Stimulated activated CD8-positive, alpha-beta memory T cell treated with anti-CD3 and anti-CD28 coated beads, Interleukin-15, amount 100 ng/mL, for 48 hours (primary cell): ENCODE data around the gene HSPA1L.
"Not testable (repeated sequence)": the region's sequence is repeated elsewhere in the genome, so short reads cannot be mapped to it uniquely, and the experiment has no call there.

Experiments
- DNase-seq, 2 donors: peaks; one replicate each; pipeline ENCODE4 v3.0.0-alpha.2; 2020; ENCODE audit warnings: low read depth in 2 of 2

The HSPA1L gene

DNA sequence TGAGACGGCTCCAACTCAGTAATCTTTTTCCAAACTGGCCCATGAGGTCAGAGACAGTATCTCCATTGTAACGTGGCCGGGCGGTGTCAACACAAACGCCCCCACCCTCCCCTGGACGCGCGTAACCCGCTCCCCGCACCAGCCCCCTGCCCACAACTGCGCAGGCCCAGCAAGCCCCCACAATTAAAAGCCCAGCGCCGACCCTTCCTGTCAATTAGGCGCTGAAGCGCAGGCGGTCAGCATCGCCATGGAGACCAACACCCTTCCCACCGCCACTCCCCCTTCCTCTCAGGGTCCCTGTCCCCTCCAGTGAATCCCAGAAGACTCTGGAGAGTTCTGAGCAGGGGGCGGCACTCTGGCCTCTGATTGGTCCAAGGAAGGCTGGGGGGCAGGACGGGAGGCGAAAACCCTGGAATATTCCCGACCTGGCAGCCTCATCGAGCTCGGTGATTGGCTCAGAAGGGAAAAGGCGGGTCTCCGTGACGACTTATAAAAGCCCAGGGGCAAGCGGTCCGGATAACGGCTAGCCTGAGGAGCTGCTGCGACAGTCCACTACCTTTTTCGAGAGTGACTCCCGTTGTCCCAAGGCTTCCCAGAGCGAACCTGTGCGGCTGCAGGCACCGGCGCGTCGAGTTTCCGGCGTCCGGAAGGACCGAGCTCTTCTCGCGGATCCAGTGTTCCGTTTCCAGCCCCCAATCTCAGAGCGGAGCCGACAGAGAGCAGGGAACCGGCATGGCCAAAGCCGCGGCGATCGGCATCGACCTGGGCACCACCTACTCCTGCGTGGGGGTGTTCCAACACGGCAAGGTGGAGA is at the start of gene HSPA1L, which contains the start of gene HSPA1A:
TSS of gene HSPA1L (minus strand) at position 259 of the 814 bp plus-strand sequence. CDS start 3,311 bp downstream, outside the sequence.
TSS of gene HSPA1A (plus strand) at position 519 of the 814 bp plus-strand sequence. CDS start at position 733, 214 bp downstream.
- peak; percentile 52 to 61 for DNase-seq

DNA sequence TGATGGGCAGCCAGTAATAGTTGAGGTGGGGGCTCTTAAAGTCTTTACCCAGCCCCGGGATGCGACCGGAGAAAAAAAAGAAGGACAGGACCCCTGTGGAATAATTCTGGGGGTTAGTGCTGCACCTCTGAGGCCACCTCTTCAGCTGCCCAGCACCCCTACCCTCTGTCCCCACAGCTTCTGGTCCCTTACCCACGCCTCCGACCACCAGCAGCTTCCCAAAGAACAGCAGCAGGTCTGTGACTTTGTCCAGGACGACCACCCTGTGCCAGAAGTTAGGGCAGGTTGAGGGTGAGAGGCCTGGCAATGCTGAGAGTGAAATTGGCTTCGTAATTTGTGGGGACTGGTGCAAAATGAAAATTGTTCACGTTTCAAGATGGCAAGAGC is 49.7 kb upstream of the HSPA1L start:
- no peak for DNase-seq

DNA sequence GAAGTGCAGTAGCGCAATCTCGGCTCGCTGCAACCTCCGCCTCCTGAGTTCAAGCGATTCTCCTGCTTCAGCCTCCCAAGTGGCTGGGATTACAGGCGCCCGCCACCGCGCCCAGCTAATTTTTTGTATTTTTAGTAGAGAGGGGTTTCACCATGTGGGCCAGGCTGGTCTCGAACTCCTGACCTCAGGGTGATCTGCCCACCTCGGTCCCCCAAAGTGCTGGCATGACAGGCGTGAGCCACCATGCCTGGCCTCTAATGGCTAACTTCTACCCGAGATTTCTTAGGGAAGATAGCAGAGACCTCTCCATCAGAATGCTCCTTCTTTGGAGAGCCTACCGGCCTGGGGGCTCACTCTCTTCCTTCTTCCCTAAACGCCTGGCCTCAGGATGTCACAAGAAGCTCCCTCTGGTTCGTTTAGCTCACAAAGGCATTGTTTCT is 49.1 kb upstream of the HSPA1L start:
- not testable (repeated sequence) for DNase-seq

DNA sequence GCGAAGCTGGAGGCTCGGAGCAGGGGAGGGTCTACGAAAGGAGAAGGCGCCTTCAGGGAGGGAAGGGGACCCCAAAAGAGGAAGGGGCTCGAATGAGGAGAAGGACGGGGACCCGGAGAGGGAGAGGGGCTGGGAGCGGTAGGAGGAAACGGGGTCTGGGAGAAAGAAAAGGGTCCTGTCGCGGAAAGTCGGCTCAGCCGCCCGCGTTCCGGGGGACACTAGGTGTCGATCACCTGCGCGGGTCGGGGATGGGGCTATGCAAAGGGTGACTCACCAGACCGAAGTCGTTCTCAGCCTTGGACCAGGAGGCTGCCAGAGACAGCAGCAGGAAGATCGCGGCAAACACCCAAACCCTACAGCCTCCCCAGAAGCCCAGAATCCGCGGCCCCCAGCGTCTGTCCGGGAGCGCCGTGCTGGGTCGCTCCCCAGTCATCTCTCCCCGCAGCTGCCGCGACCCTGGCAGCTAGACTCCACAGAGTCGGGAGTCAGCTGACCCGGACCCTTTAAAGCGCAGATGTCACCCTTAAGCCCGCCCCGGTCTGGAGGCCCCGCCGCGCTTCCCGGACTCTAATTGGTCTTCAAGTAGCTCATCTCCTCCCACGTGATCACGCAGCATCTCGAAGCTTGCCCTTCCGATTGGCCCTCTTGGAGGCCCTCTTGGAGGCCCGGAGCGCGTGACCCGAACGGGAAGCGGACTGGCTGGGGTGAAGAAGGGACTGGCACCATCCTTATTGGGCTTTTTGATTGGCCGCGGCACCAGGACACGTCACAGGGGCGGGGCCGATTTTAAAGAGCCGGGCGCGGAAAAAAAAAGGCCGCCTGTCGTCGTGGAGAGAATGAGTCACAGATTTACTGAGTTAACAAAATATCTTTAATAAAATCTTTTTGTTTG is 47.5 kb upstream of the HSPA1L start, which contains the start of gene NEU1:
TSS of gene NEU1 (minus strand) at position 478 of the 892 bp plus-strand sequence. CDS start at position 433, 45 bp downstream.
- peak; percentile 99 to 100 for DNase-seq

DNA sequence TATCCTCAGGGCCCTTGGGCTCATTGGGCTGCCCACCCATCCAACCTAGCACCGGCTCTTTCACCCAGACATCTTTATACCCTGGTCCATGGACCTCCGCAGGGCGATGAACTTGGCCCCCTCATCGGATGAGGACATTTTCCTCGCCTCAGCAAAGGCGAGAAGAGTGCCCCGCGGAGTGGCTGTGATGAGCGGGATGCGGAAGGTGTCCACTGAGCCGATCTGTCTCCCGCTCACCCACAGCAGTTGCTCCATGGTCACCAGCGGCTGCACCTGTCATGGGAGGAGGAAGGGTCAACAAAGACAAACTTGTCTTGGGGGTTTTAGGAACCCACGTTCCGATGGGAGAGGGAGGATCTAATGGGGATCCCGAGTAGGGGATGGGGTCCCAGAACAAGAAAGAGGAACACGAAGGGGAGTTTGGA is 46.8 kb upstream of the HSPA1L start:
- no peak for DNase-seq

DNA sequence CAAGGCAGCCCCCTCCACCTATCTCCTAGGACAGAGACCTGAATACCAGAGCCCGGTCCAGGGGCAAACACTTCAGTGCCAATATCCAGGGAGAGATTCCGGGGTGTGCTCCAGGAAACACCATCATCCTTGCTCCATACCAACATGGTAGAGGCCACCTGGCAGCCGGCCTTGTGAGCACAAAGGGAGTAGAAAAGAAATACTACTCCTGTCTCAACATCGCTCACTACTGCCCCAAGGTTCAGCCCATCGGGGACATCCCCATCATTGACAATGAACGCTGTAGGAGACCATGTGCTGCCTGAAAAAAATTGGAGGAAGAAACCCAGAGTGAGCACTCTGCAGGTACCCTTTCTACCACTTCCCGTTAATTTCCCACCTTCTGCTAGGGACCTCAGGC is 46.1 kb upstream of the HSPA1L start:
- no peak for DNase-seq

DNA sequence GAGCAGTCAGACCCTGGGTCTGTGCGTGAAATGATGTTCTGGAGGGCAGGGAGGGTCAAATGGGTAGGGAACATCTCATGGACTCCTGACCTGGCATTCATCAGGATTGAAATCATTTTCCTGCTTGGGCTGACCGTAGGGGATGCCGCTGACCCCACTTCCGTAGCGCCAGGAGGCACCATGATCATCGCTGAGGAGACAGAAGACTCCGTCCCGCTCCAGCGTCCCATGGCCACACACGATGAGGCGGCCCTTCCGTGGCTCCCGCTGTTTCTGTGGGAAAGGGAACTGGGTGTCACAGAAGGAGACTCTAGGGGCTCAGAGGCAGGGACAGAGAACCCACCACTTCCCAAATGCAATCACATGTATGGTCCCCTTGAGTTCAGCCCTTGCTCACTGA is 45.3 kb upstream of the HSPA1L start:
- DNase-seq: no peak

DNA sequence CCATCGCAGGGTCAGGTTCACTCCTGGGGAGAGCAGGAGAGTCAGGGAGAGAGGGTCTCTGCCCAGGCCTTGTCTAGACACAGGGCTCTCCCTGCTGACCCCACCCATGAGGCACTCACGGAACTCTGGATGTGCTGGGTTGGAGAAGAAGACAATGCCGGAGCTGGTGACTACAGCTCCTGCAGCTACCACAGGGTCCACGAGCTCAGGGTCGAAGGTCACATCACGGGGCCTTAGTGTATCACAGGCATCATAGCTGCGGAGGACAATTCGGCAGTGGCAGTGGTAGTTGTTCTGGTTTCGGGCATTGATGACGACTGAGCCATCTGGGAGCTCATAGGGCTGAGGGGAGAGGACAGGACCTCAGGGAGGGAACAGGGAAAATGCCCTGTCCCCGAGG is 44.8 kb upstream of the HSPA1L start:
- DNase-seq: no peak

DNA sequence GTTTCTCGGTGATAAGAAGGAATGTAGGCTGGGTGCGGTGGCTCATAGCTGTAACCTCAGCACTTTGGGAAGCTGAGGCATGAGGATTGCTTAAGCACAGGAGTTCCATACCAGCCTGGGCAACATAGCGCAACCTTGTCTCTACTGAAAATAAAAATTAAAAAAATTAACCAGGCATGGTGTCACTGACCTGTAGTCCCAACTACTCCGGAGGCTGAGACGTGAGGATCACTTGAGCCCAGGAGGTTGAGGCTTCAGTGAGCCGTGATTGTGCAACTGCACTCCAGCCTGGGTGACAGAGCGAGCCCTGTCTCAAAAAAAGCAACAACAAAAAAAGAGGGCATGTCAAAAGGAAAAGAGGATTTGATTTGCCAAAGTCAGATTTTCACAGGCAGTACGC is 43.6 kb upstream of the HSPA1L start:
- no peak for DNase-seq

DNA sequence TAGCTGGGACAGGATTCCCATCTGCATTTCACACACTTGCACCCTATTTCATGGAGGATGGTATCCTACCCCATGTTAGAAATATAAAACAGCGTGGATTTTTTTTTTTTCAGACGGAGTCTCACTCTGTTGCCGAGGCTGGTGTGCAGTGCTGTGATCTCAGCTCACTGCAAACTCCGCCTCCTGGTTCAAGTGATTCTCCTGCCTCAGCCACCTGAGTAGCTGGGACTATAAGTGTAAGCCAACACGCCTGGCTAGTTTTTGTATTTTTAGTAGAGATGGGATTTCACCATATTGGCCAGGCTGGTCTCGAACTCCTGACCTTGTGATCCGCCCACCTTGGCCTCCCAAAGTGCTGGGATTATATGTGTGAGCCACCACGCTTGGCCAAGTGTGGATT is 42.7 kb upstream of the HSPA1L start:
- not testable (repeated sequence) for DNase-seq

DNA sequence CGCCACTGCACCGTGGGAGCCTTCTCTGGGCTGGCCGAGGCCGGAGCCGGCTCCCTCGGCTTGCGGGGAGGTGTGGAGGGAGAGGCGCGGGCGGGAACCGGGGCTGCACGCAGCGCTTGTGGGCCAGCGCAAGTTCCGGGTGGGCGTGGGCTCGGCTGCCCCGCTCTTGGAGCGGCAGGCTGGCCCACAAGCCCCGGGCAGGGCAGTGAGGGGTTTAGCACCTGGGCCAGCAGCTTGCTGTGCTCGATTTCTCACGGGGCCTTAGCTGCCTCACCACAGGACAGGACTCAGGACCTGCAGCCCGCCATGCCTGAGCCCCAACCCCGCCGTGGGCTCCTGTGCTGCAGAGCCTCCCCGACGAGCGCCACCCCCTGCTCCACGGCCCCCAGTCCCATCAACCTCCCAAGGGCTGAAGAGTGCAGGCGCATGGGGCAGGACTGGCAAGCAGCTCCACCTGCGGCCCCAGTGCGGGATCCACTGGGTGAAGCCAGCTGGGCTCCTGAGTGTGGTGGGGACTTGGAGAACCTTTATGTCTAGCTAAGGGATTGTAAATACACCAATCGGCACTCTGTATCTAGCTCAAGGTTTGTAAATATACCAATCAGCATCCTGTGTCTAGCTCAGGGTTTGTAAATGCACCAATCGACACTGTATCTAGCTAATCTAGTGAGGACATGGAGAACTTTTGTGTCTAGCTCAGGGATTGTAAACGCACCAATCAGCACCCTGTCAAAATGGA is 37.1 kb upstream of the HSPA1L start:
- DNase-seq: not testable (repeated sequence)

DNA sequence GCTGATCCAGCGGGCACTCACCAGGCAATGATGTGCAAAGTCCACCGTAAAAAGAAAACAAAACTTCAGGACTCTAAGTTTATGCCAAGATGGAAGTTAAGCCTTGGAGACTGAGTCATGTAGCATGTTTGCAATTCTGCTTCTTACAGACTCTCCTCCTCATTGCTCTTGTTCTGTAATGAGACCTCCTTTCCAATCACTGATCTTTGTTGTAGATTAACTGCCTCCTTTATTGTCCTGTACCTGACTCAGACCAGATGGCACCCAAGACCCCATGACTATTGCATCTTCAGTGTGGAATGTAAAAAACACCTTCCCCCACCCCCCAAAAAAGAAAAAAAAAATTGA is 36.4 kb upstream of the HSPA1L start:
- DNase-seq: no peak

DNA sequence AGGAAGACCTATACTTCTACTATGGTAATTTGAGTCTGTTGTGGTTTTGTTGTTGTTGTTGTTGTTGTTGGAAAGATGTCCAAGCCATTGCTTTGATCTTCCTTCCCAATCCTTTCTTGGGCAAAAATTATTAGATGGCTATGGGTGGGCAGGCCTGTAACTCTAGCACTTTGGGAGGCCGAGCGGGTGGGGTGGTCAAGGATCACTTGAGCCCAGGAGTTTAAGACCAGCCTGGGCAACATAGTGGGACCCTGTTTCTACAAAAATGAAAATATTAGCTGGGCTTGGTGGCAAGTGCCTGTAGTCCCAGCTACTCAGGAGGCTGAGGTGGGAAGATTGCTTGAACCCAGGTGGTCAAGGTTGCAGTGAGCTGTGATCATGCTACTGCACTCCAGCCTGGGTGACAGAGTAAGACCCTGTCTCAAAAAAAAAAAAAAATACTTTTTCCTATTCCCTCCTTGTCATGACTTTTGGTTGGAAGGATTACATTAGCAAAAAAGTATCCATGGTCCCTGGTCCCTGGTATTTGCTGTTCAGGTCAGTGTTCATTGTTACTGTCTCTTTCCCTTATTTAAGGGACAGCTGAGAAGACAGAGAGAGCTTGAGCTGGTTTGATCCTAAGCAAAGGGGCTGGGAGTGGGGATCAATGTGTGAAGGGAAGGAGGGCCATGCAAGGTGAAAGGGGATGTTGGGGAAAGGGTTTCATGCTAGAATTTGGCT is 35.8 kb upstream of the HSPA1L start:
- no peak for DNase-seq

DNA sequence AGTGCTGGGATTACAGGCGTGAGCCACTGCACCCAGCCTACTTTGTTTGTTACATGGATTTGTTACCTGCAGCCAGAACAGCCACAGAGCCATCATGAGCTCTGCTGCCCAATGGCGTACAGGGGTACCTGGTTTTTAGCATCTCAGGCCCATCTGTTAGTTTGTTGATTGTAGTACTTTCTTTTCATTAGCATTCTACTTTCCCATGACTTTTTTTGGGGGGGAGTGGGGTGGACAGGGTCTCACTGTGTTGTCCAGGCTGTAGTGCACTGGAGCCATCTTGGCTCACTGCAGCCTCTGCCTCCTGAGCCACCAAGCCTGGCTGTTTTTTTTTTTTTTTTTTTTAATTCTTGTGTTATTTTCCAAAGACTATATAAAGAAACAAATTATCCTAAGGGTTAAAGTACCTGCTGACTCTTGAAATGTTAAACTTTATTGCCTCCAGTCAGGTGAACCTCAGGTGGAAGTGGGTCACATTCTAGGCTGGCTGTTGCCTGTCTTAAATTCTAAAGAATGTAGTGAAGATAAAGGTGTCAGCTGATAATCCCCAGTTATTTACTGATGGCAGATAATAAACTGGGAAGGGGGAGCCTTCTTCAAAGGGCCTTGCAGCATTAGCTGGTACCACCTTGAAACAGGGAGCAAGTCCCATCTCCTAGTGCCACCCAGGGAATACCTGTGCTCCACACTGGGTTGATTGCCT is 32.3 kb upstream of the HSPA1L start:
- no peak for DNase-seq

DNA sequence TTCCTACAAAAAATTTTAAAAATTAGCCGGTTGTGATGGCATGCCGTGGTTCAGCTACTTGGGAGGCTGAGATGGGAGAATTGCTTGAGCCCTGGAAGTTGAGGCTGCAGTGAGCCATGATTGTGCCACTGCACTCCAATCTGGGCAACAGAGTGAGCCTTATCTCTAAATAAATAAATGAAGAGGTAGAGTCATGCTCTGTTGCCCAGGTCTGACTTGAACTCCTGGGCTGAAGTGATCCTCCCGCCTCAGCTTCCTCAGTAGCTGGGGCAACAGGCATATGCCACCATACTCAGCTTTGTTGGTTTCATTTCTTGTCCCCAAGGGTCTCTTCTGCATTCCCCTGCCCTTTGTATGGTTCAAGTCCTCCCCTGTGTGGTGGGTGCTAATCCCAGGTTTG is 29.4 kb upstream of the HSPA1L start:
- DNase-seq: no peak

DNA sequence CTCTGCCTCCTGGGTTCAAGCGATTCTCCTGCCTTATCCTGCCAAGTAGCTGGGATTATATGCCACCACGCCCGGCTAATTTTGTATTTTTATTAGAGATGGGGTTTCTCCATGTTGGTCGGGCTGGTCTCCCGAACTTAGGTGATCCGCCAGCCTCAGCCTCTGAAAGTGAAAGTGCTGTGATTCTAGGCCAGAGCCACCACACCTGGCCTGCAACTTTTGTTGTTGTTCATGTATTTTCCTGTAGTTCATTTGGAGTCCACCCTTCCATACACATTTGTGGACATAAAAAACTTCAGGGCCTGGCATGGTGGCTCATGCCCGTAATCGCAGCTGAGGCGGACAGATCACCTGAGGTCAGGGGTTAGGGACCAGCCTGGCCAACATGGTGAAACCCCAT is 27.0 kb upstream of the HSPA1L start:
- no peak for DNase-seq

DNA sequence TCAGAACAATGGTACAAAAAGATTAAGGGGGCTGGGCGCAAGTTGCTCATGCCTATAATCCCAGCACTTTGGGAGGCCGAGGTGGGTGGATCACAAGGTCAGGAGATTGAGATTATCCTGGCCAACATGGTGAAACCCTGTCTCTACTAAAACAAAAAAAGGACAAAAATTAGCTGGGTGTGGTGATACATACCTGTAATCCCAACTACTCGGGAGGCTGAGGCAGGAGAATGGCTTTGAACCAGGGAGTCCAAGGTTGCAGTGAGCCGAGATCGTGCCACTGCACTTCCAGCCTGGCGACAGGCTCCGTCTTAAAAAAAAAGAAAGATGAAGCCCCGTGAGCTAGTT is 24.7 kb upstream of the HSPA1L start:
- not testable (repeated sequence) for DNase-seq

DNA sequence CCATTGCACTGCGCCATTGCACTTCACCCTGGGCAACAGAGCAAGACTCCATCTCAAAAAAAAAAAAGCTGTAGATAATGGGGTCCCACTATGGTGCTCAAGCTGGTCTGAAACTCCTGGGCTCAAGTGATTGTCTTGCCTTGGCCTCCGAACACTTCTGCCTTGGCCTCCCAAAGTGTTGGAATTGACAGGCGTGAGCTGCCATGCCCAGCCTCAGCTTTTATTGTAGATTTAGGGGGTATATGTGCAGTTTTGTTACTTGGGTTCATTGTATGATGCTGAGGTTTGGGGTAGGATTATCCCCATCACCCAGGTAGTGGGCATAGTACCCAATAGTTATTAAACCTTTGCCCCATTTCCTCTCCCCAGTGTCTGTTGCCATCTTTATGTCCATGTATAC is 23.9 kb upstream of the HSPA1L start:
- DNase-seq: no peak

DNA sequence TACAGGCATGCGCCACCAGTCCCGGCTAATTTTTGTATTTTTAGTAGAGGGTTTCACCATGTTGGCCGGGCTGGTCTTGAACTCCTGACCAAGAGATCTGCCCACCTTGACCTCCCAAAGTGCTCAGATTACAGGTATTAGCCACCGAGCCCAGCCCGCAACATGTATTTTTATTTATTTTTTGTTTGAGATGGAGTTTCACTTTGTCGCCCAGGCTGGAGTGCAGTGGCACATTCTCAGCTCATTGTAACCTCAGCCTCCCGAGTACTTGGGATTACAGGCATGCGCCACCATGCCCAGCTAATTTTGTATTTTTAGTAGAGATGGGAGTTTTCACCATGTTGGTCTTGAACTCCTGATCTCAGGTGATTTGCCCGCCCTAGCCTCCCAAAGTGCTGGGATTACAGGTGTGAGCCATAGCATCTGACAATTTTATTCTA is 23.1 kb upstream of the HSPA1L start:
- DNase-seq: not testable (repeated sequence)

DNA sequence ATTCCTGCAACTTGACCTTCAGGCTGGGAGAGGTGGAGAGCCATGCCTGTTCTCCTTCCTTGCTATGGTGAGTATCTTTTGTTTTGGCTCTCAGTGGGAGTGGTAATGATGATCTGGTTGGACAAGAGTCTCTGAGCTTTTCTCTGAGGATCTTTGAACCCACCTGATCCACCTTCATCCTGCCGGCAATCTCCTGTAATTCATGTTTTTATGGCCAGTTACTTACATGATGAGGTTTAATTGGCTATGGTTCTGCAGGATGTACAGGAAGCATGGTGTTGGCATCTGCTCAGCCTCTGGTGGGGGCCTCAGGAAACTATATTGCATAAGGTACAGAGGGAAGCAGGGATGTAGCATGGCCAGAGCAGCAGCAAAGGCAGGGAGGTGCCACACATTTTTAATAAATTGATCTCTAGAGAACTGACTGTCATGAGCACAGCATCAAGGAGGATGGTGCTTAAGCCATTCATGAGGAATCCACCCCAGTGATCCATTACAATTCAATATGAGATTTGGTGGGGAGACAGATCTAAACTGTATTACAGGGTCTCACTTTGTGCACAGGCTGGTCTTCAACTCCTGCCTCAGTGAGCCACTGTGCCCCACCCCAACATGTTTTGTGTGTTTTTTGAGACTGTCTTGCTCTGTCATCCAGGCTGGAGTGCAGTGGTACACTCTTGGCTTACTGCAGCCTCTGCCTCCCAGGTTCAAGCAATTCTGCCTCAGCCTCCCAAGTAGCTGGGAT is 22.5 kb upstream of the HSPA1L start:
- DNase-seq: no peak
